Endometrial microvascular endothelial cells (primary cell): ENCODE measurements around the gene ENG. TPM values are rescaled to one million over a fixed set of nuclear protein-coding genes. Genes with fewer than 3 reads are reported as not detected.

Experiments
- in situ Hi-C: cut with HindIII; loops from 2 replicates; pipeline ENCODE4 v1.10.0; 2017; ENCODE audit warnings: low sequenced_read_pairs, low pct_unique_long_range_greater_than_20kb; ENCODE audit errors: inconsistent ontology term
- total RNA-seq: library from RNA; depleted of rRNA; stranded (reverse); fragments of >200 nt; gene quantifications from one replicate; pipeline ENCODE4 v1.2.3, GENCODE V29; 2015; ENCODE audit errors: inconsistent ontology term

ENG gene
- total RNA-seq, 1 donor from 2014 or later = 436 TPM

GRCh38 chr9:127773272-127773671 lies 81.2 kb downstream of the ENG start:
- in situ Hi-C loops = loop anchor here (25.0 kb wide), 2 partner anchors 89 to 164 kb away; partner anchors contain the start of genes DPM2, ENG and PIP5KL1

GRCh38 chr9:127772603-127773002 lies 81.9 kb downstream of the ENG start:
- in situ Hi-C loops = loop anchor here (25.0 kb wide), 2 partner anchors 90 to 165 kb away; partner anchors contain the start of genes DPM2, ENG and PIP5KL1

GRCh38 chr9:127771570-127772189 lies 82.8 kb downstream of the ENG start:
- in situ Hi-C loops = loop anchor here (25.0 kb wide), 2 partner anchors 91 to 166 kb away; partner anchors contain the start of genes DPM2, ENG and PIP5KL1

GRCh38 chr9:127770905-127771569 lies 83.4 kb downstream of the ENG start:
- in situ Hi-C loops = loop anchor here (25.0 kb wide), 2 partner anchors 91 to 166 kb away; partner anchors contain the start of genes DPM2, ENG and PIP5KL1

- in situ Hi-C loops = loop anchor here (25.0 kb wide), 2 partner anchors 92 to 167 kb away; partner anchors contain the start of genes DPM2, ENG and PIP5KL1
Observed at GRCh38 chr9:127770583-127770904, 83.9 kb downstream of the ENG start.

GRCh38 chr9:127769929-127770582 lies 84.4 kb downstream of the ENG start:
- in situ Hi-C loops = loop anchor here (25.0 kb wide), 2 partner anchors 92 to 167 kb away; partner anchors contain the start of genes DPM2, ENG and PIP5KL1

GRCh38 chr9:127769101-127769500 lies 85.4 kb downstream of the ENG start:
- in situ Hi-C loops = loop anchor here (25.0 kb wide), 2 partner anchors 93 to 168 kb away; partner anchors contain the start of genes DPM2, ENG and PIP5KL1

- in situ Hi-C loops = loop anchor here (25.0 kb wide), 2 partner anchors 94 to 169 kb away; partner anchors contain the start of genes DPM2, ENG and PIP5KL1
Observed at GRCh38 chr9:127768698-127769097, 85.8 kb downstream of the ENG start.

GRCh38 chr9:127767909-127768331 lies 86.5 kb downstream of the ENG start:
- in situ Hi-C loops = loop anchor here (25.0 kb wide), 2 partner anchors 94 to 169 kb away; partner anchors contain the start of genes DPM2, ENG and PIP5KL1

- in situ Hi-C loops = loop anchor here (25.0 kb wide), 2 partner anchors 95 to 170 kb away; partner anchors contain the start of genes DPM2, ENG and PIP5KL1
Observed at GRCh38 chr9:127767410-127767809, 87.0 kb downstream of the ENG start.

GRCh38 chr9:127765418-127765817 lies 89.0 kb downstream of the ENG start:
- in situ Hi-C loops = loop anchor here (25.0 kb wide), 2 partner anchors 97 to 172 kb away; partner anchors contain the start of genes DPM2, ENG and PIP5KL1

Other genes starting within 250 kb of the ENG start
- gene STXBP1, start 242.4 kb downstream of the ENG start, total RNA-seq = 15.6 TPM
- not detected for gene CFAP157, start 147.7 kb downstream of the ENG start, total RNA-seq
- 59.7 TPM for gene PTRH1, start 139.0 kb downstream of the ENG start, total RNA-seq
- not detected for gene TTC16, start 138.6 kb downstream of the ENG start, total RNA-seq
- 26.4 TPM for gene TOR2A, start 119.4 kb downstream of the ENG start, total RNA-seq
- 70.3 TPM for gene SH2D3C, start 76.0 kb downstream of the ENG start, total RNA-seq
- gene CDK9, start 68.6 kb downstream of the ENG start, total RNA-seq = 118 TPM
- gene FPGS, start 51.8 kb downstream of the ENG start, total RNA-seq = 52.2 TPM
- 110 TPM for gene AK1, start 23.0 kb upstream of the ENG start, total RNA-seq
- 50.3 TPM for gene ST6GALNAC6, start 44.9 kb upstream of the ENG start, total RNA-seq
- 107 TPM for gene ST6GALNAC4, start 62.4 kb upstream of the ENG start, total RNA-seq
- gene PIP5KL1, start 76.1 kb upstream of the ENG start, total RNA-seq = not detected
- gene DPM2, start 83.2 kb upstream of the ENG start, total RNA-seq = 13.8 TPM
- gene EEIG1, start 126.3 kb upstream of the ENG start, total RNA-seq = 4.6 TPM
- 12.9 TPM for gene NAIF1, start 212.7 kb upstream of the ENG start, total RNA-seq
- gene SLC25A25, start 213.6 kb upstream of the ENG start, total RNA-seq = 23.6 TPM